Uterus (tissue), 2 donors: Measurements from ENCODE around the gene ALPI.

Experiments
- POLR2A ChIP-seq, 2 donors: fragments of 450-650 bp; IDR thresholded peaks; one replicate each; pipeline ENCODE4 v1.6.1; 2016; ENCODE audit warnings: antibody characterized with exemption in 2 of 2, mild to moderate bottlenecking in 1 of 2, moderate library complexity in 1 of 2
- TF ChIP-seq, protein P1 (sequence below), 4 experiments: fragments of 200-600 bp in 2 of 4; fragments of 450-650 bp in 2 of 4; sonication (generic) in 2 of 4; IDR thresholded peaks; one replicate each; pipeline ENCODE4 v1.5.1; 2016 to 2019; ENCODE audit warnings: antibody characterized with exemption in 4 of 4, mild to moderate bottlenecking in 2 of 4, moderate library complexity in 1 of 4

DNA sequence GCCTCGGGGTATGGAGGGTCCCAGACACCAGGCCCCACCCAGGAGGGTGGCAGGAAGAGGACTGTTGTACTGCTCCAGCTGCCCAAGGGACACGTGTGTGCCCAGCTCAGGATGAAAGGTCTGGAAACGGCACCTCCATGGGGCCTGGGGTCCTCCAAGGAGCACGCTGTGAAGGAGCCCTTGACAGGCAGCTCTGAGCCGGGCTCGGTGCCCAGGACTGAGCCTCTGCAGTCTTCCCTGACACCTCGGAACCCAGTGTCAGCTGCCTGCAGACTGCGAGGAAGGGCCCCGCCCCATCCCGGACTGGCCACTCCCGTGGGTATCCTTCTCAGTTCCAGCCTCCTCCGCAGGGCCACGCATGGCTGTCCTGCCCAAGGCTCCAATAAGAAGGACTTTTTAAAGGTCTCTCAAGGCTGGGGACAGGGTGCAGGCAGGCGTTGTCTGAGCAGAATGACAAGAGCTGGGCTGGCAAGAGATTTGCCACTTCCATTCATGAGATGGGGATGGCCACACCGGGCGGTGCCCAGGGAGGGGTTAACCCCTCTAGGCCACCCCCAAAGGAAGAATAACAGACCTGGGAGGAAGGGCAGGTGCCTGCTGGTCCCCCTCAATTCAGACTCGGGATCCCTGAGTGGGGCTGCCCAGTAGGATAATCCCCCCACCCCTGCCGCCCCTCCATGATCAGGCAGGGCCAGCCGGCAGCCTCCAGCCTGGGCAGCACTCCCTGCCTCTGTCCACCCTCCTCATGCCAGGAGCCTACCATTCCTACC, 22.8 kb downstream of the ALPI start:
- TF ChIP-seq, protein P1, sequence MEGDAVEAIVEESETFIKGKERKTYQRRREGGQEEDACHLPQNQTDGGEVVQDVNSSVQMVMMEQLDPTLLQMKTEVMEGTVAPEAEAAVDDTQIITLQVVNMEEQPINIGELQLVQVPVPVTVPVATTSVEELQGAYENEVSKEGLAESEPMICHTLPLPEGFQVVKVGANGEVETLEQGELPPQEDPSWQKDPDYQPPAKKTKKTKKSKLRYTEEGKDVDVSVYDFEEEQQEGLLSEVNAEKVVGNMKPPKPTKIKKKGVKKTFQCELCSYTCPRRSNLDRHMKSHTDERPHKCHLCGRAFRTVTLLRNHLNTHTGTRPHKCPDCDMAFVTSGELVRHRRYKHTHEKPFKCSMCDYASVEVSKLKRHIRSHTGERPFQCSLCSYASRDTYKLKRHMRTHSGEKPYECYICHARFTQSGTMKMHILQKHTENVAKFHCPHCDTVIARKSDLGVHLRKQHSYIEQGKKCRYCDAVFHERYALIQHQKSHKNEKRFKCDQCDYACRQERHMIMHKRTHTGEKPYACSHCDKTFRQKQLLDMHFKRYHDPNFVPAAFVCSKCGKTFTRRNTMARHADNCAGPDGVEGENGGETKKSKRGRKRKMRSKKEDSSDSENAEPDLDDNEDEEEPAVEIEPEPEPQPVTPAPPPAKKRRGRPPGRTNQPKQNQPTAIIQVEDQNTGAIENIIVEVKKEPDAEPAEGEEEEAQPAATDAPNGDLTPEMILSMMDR (IDR thresholded peaks at IDR 0.05), result no peak
- TF ChIP-seq POLR2A (IDR thresholded peaks at IDR 0.05), result no peak
